Fibroblast of skin of left biceps (primary cell): ENCODE data around the gene ACOT8.
"Not testable (repeated sequence)": the region's sequence is repeated elsewhere in the genome, so short reads cannot be mapped to it uniquely, and the experiment has no call there.

Experiments
- DNase-seq, 2 experiments: peaks; one replicate each; pipeline ENCODE4 v3.0.0-alpha.2; 2013; ENCODE audit warnings: low read depth in 2 of 2

The ACOT8 gene

DNA sequence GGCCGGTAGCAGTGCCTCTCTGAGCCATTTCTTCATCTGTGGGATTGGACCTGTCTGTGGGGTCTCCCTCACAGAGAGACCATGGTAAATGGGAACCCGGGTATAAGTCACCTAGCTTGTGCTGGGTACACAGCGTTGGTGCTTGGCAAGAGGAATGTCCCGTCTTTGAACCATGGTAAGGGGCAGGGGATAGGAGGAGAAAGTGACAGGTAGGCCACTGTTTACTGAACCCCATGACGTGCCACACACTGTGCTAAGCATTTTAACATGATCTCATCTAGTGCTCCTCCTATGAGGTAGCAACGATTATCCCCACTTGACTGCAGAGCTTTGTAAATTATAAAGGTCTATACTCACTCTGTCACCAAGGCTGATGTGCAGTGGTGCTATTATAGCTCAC lies 29.5 kb downstream of the ACOT8 start:
- no peak for DNase-seq

- no peak for DNase-seq
Observed at GRCh38 chr20:45827030-45827652, 30.1 kb downstream of the ACOT8 start, which contains the start of gene TNNC2. Gene TNNC2, minus strand, starts transcription at chr20:45827312. Its CDS starts 64 bp downstream, at chr20:45827248.

GRCh38 chr20:45826381-45827019 lies 30.7 kb downstream of the ACOT8 start:
- DNase-seq: no peak

DNA sequence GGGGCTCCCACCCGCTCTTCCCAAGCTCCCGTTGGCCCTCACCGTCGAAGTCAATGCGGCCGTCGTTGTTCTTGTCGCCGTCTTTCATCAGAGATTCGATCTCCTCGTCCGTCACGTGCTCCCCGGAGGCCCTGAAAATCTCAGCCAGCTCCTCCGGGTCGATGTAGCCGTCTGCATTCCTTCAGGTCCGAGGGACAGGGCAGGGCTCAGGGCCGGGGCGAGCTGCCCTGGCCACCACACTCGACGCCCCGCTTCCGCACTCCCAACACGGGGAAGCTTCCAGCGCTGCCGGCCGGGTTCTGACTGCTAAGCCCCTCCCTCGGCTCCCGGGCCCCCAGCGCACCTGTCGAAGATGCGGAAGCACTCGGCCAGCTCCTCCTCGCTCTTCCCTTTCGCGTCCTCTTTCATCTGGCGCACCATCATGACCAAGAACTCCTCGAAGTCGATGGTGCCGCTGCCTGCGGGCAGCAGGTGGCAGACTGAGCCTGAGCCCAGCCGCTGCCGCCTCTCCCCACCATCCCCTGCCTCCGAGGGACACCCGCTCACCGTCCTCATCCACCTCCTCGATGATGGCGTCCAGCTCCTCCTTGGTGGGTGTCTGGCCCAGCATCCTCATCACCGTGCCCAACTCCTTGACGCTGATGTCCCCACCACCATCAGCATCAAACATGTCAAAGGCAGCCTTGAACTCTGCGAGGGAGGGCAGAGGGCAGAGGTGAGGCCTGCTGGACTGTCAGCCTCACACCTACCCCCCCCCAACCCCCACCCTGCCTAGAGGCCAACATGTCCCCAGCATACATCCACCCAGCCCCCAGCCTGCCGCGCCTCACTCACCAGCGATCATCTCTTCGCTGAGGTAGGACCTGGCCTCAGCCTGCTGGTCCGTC lies 33.0 kb downstream of the ACOT8 start:
- DNase-seq: no peak

GRCh38 chr20:45822857-45823256 lies 34.3 kb downstream of the ACOT8 start:
- no peak for DNase-seq

DNA sequence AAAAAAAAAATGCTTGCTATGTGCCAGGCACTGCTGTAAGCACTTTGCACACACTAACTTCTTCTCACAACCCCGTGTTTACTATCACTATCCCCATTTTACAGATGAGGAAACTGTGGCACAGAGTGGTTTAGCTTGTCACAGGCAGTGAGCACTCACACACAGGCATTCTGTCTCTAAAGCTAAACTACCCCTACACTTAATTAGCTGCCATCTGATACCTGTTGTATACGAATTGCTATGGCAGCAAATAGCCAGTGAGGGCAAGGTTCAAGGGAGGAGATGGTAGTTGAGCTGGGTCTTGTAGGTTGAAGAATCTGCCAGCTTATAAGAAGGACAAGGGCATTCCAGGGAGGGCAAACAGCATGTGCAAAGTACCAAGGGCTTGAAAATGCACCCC lies 35.2 kb downstream of the ACOT8 start:
- DNase-seq: no peak

- DNase-seq: no peak
Observed at GRCh38 chr20:45819466-45819865, 37.7 kb downstream of the ACOT8 start.

DNA sequence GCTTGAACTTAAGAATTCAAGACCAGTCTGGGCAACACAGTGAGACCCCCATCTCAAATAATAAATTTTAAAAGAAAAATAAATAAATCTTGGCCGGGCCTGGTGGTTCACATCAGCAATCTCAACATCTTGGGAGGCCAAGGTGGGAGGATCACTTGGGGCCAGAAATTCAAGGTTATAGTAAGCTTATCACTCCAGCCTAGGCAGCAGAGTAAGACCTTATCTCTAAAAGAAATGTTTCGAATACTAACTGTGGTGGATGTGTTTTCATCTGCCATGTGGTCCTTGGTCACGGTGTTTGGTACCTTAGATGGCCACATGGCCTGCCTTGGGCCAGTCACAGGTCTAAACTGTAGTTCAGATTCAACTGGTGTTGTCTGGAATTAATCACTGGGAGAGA lies 39.0 kb downstream of the ACOT8 start:
- no peak for DNase-seq

DNA sequence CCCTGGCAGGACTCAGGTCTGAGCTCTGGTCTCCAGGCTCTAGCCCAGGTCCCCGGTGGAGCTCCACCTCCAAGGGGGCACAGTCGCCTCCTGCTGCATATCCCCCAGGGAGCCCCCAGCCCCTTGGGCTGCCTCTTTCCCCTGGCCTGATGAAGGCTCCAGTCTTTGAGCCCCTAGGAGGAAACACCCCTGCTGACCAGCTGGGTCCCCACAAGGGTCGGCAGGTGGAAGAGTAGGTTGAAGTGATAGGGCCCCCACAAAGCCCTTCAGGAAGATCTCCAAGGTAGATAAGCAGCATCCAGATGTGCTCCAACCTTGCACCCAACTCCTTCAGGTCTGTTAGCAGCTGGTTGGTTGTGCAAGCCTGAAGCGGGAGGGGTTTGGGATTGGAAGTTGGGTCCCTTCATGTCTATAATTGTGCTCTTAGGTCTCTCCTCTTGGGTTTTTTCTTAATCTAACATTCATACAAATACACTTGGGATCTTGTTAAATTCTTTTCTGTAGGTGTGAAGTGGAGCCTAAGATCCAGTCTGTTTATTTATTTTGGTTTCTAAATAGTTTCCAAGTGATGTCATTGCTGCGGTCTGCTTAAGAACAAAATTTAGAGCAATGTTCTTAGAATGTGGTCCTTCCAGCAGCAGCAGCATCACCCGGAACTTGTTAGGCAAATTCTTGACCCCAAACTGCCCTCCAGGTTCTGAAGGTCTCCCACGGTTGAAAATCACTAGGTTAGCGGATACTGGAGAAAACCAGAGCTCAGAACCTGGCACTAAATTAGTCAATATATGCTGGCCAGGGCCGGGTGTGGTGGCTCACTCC lies 39.6 kb downstream of the ACOT8 start:
- peak in 1 of 2 experiments; percentile 21 for DNase-seq

DNA sequence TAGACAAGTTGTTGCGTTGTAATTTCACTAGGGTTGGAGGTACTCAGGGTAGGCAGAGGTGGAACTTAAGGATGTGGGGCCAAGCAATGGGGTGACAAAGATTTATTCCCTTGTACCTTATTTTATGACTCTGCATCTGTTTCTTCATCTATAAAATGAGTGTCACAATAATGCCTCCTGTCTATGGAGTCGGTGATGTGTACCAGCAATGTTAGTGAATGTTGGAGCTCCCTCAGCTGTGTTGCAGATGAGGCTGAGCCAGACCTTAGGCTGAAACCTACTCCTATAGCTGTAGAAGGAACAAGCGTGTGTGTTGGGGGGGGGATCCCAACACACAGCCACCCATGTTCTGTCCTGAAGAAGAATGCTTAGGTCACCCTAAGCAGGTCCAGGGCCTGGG lies 40.2 kb downstream of the ACOT8 start:
- no peak for DNase-seq

- DNase-seq: no peak
Observed at GRCh38 chr20:45814314-45814713, 42.9 kb downstream of the ACOT8 start.

- no peak for DNase-seq
Observed at GRCh38 chr20:45813489-45813888, 43.7 kb downstream of the ACOT8 start.

DNA sequence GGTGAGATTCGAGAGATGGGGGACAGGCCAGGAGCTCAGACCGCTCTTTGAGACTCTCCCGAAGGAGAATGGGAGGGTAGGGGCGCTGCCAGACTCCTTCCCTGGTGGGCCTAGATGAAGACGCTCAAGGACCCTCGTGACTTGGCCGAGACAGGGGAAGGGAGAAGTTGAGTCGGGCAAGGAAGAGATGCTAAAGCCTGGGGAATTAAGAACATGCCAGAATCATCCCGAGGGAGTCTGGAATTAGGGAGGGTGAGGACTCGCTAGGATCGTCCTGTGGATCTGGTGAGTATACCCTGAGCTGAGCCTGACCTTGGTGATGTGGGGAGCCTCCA lies 44.2 kb downstream of the ACOT8 start:
- DNase-seq: no peak

DNA sequence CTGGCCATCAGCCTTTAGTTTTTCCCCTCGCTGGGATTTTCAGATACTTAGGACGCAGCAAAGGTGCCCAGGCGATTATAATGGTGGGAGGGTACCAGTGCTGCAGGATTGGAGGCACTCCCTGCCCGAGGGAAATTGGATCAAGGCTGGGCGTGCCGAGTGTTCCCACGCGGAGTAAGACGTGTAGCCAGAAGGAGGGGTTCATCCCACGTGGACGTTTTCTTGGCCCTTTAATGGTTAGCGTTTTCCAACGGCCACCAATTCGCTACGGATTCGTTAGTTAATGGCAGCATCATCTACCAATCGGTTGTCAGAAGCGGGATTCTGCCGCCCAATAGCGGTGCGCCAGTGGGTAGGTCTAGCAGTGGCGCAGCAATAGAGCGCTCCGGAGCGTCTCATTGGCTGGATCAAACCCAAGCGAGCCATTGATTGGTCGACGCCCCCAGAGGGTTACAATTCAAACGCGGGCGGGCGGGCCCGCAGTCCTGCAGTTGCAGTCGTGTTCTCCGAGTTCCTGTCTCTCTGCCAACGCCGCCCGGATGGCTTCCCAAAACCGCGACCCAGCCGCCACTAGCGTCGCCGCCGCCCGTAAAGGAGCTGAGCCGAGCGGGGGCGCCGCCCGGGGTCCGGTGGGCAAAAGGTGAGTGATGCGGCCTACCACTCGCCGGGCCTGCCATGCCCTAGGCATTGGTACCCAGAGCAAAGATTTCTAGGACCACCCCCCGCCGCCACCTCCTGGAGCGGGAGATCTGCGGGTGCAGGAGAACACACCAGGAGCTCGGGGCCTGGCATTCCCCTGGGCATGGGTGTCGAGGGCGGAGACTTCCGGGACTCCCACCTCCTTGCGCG lies 44.8 kb downstream of the ACOT8 start, which contains the start of gene UBE2C:
UBE2C (plus strand) TSS at position 488 of the 849 bp plus-strand sequence; CDS start at position 540, 52 bp downstream.
- DNase-seq: peak; percentile 99

- DNase-seq: no peak
Observed at GRCh38 chr20:45810191-45810970, 46.8 kb downstream of the ACOT8 start.

DNA sequence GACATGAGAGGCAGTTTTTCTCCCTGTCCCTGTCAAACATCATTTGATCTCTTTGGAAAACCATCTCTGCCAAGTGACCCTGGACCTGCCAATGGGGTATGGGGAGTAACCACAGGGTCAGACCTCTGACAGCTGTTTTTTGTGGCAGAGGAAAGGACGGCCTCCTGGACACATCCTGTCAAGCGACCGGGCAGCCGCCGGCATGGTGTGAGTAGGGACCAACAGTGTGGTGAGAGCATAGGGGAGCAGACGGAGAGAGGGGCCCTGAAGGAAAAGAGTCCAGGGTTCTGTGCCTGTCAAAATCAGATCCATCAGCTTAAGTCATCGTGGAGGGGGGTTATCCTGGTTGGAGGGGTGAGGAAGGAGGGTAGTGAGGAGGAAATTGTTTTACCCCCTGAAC lies 55.3 kb downstream of the ACOT8 start:
- DNase-seq: no peak

- DNase-seq: no peak
Observed at GRCh38 chr20:45798935-45799642, 58.1 kb downstream of the ACOT8 start.

GRCh38 chr20:45797955-45798354 lies 59.2 kb downstream of the ACOT8 start:
- DNase-seq: not testable (repeated sequence)

GRCh38 chr20:45797510-45797909 lies 59.7 kb downstream of the ACOT8 start:
- not testable (repeated sequence) for DNase-seq
